HL-60 (cell line): ENCODE measurements around the gene PLA2G4B.

Experiments used
- DNase-seq, 2 experiments: peaks; one replicate each; pipeline ENCODE4 v3.0.0-alpha.2; 2010 to 2020; ENCODE audit warnings: low read depth in 1 of 2, low spot score in 1 of 2
- H3K27ac ChIP-seq: fragments of 250-450 bp; sonication (Bioruptor Pico); replicated peaks from 2 replicates; pipeline ENCODE4 v1.5.1; 2020; ENCODE audit warnings: mild to moderate bottlenecking, moderate library complexity
- H3K27me3 ChIP-seq: fragments of 250-450 bp; sonication (Bioruptor Pico); 2 replicates; pipeline ENCODE4 v1.5.1; 2021; ENCODE audit warnings: mild to moderate bottlenecking, moderate library complexity; ENCODE audit not compliant: insufficient read depth, poor library complexity, severe bottlenecking
- H3K4me3 ChIP-seq: replicated peaks from 2 replicates; pipeline ENCODE4 v1.5.1; 2011; ENCODE audit warnings: mild to moderate bottlenecking, control low read depth, low read length; ENCODE audit not compliant: insufficient read depth
- GABPA ChIP-seq: IDR thresholded peaks from 2 replicates; pipeline ENCODE4 v1.6.1; 2012; ENCODE audit warnings: low read depth
- POLR2AphosphoS5 ChIP-seq: IDR thresholded peaks from 2 replicates; pipeline ENCODE4 v1.6.1; 2012; ENCODE audit warnings: low read depth
- REST ChIP-seq: IDR thresholded peaks from 2 replicates; pipeline ENCODE4 v1.6.1; 2012; ENCODE audit warnings: low read depth; ENCODE audit not compliant: insufficient replicate concordance
- SPI1 ChIP-seq: IDR thresholded peaks from 2 replicates; pipeline ENCODE4 v1.6.1; 2012; ENCODE audit warnings: low read depth, mild to moderate bottlenecking, borderline replicate concordance
- TF ChIP-seq, protein P1 (sequence below): IDR thresholded peaks from one replicate; pipeline ENCODE4 v1.5.1; 2011; ENCODE audit warnings: low read length, control low read depth, inconsistent platforms; ENCODE audit not compliant: insufficient read depth

Gene PLA2G4B

DNA sequence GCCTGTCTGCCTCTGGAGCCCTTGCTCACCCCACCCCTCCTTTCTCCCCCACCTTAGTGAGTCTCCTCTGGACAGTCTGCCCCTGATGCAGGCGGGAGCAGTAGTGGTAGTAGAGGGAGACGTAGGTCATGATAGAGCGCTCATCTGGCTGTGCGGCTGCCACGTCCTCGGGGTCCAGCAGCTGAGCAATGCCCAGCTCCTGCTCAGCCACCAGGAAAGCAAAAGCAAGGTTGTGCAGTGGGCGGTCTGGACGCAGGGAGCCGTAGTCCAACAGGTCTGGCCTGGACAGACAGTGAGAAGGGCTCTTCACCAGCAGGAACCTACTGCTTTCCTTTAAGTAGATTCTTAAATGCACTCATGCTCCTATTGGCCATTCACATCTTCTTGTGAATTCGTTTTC is 48.5 kb downstream of the PLA2G4B start:
- Histone ChIP-seq H3K27ac (no peak overlapping the region), H3K4me3 (no peak overlapping the region), H3K27me3 (no peaks in the 10 kb centered on the region)
- TF ChIP-seq GABPA (no peak), SPI1 (no peak), POLR2AphosphoS5 (no peak)
- TF ChIP-seq, protein P1, sequence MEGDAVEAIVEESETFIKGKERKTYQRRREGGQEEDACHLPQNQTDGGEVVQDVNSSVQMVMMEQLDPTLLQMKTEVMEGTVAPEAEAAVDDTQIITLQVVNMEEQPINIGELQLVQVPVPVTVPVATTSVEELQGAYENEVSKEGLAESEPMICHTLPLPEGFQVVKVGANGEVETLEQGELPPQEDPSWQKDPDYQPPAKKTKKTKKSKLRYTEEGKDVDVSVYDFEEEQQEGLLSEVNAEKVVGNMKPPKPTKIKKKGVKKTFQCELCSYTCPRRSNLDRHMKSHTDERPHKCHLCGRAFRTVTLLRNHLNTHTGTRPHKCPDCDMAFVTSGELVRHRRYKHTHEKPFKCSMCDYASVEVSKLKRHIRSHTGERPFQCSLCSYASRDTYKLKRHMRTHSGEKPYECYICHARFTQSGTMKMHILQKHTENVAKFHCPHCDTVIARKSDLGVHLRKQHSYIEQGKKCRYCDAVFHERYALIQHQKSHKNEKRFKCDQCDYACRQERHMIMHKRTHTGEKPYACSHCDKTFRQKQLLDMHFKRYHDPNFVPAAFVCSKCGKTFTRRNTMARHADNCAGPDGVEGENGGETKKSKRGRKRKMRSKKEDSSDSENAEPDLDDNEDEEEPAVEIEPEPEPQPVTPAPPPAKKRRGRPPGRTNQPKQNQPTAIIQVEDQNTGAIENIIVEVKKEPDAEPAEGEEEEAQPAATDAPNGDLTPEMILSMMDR, result no peak
- DNase-seq, result no peak

DNA sequence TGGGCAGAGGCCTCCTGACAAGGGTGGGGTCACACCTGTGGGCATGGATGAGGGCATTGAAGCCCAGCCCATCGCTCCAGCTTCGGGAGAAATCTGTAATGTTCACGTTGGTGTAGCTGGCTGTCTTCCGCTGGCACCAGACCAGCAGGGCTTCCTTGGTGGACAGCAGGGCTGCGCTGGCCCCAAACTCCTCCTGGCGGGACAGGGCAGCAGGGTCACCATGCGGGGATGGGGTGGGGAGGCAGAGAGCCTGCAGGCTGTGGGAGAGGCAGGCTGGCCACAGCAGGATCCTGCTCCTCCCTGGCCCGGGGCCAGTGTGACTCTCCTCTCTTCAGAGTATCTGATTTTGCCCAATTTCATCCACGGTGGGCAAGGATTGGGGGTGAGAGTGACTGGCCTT is 49.2 kb downstream of the PLA2G4B start:
- no peak for DNase-seq
- Histone ChIP-seq H3K27ac (no peak overlapping the region), H3K27me3 (no peaks in the 10 kb centered on the region), H3K4me3 (no peak overlapping the region)
- no peak for TF ChIP-seq REST
- TF ChIP-seq GABPA, result no peak
- no peak for TF ChIP-seq SPI1
- no peak for TF ChIP-seq POLR2AphosphoS5
- TF ChIP-seq, protein P1, result no peak

GRCh38 chr15:41888662-41889253 is 50.1 kb downstream of the PLA2G4B start:
- peak; percentile 47 to 50 for DNase-seq
- TF ChIP-seq REST, result no peak
- TF ChIP-seq, protein P1, result no peak
- 0 out of 2 replicates have a peak, but pooled peaks have one; percentile 23 for TF ChIP-seq POLR2AphosphoS5
- peak; percentile 91 for TF ChIP-seq SPI1
- Histone ChIP-seq H3K27me3 (no peaks in the 10 kb centered on the region), H3K27ac (no peak overlapping the region), H3K4me3 (no peak overlapping the region)
